Stimulated activated CD8-positive, alpha-beta memory T cell treated with anti-CD3 and anti-CD28 coated beads, Interleukin-12 subunit alpha, Interleukin-12 subunit beta, amount 100 ng/mL, for 4 hours (primary cell): ENCODE measurements around the gene TAS2R40.
A peak's percentile ranks its signal among the peaks of the same experiment; 100 is the strongest.
"Not testable (repeated sequence)": the region's sequence is repeated elsewhere in the genome, so short reads cannot be mapped to it uniquely, and the experiment has no call there.

Source experiments
- DNase-seq: peaks from one replicate; pipeline ENCODE4 v3.0.0-alpha.2; 2020; ENCODE audit warnings: low read depth

The TAS2R40 gene

GRCh38 chr7:143221737-143222136 is at the start of gene TAS2R40:
Gene TAS2R40, plus strand, starts transcription at chr7:143222037. Its CDS starts 42 bp downstream, at chr7:143222079.
- no peak for DNase-seq

- DNase-seq: no peak
Observed at GRCh38 chr7:143172354-143172753, 49.5 kb upstream of the TAS2R40 start.

- no peak for DNase-seq
Observed at GRCh38 chr7:143176128-143176527, 45.7 kb upstream of the TAS2R40 start.

GRCh38 chr7:143177374-143178119 is 44.3 kb upstream of the TAS2R40 start:
- no peak for DNase-seq

GRCh38 chr7:143180771-143181170 is 41.1 kb upstream of the TAS2R40 start:
- DNase-seq: not testable (repeated sequence)

GRCh38 chr7:143181349-143181748 is 40.5 kb upstream of the TAS2R40 start:
- no peak for DNase-seq

GRCh38 chr7:143183024-143183423 is 38.8 kb upstream of the TAS2R40 start, which contains the start of gene TAS2R39:
Gene TAS2R39, plus strand, starts transcription at chr7:143183419. Its CDS starts 0 bp downstream, at chr7:143183419.
- DNase-seq: no peak

GRCh38 chr7:143185551-143185950 is 36.3 kb upstream of the TAS2R40 start:
- DNase-seq: no peak

- no peak for DNase-seq
Observed at GRCh38 chr7:143188994-143189393, 32.8 kb upstream of the TAS2R40 start.

GRCh38 chr7:143193880-143194279 is 28.0 kb upstream of the TAS2R40 start:
- DNase-seq: no peak

- no peak for DNase-seq
Observed at GRCh38 chr7:143199040-143199439, 22.8 kb upstream of the TAS2R40 start.

GRCh38 chr7:143202161-143202560 is 19.7 kb upstream of the TAS2R40 start:
- no peak for DNase-seq

GRCh38 chr7:143203386-143203785 is 18.5 kb upstream of the TAS2R40 start:
- DNase-seq: no peak

GRCh38 chr7:143205560-143206293 is 16.1 kb upstream of the TAS2R40 start:
- DNase-seq: no peak

GRCh38 chr7:143210541-143210940 is 11.3 kb upstream of the TAS2R40 start:
- no peak for DNase-seq

GRCh38 chr7:143213478-143213877 is 8.4 kb upstream of the TAS2R40 start:
- DNase-seq: not testable (repeated sequence)

GRCh38 chr7:143214789-143215679 is 6.8 kb upstream of the TAS2R40 start:
- DNase-seq: peak; percentile 12

- DNase-seq: no peak
Observed at GRCh38 chr7:143216151-143216550, 5.7 kb upstream of the TAS2R40 start.

GRCh38 chr7:143216686-143217085 is 5.2 kb upstream of the TAS2R40 start:
- no peak for DNase-seq

GRCh38 chr7:143217806-143218205 is 4.0 kb upstream of the TAS2R40 start:
- no peak for DNase-seq

GRCh38 chr7:143221286-143221685 is 551 bp upstream of the TAS2R40 start:
- no peak for DNase-seq

GRCh38 chr7:143222782-143223181 is 945 bp downstream of the TAS2R40 start:
- no peak for DNase-seq
